Epithelial cell of prostate (primary cell): ENCODE measurements around the gene QKI.
"Not testable (repeated sequence)": the region's sequence is repeated elsewhere in the genome, so short reads cannot be mapped to it uniquely, and the experiment has no call there.

Source experiments
- DNase-seq: peaks from one replicate; pipeline ENCODE4 v3.0.0-alpha.2; 2011; ENCODE audit warnings: low read depth, low spot score
- H3K27ac ChIP-seq: fragments of 450-650 bp; 2 replicates; pipeline ENCODE4 v1.5.1; 2017; ENCODE audit warnings: mild to moderate bottlenecking

QKI gene

GRCh38 chr6:163469459-163469985, 55.0 kb downstream of the QKI start:
- DNase-seq, result no peak
- H3K27ac ChIP-seq, result no peak overlapping the region

GRCh38 chr6:163470611-163471010, 56.1 kb downstream of the QKI start:
- H3K27ac ChIP-seq, result no peak overlapping the region

GRCh38 chr6:163474581-163474980, 60.1 kb downstream of the QKI start:
- DNase-seq, result no peak
- no peak overlapping the region for H3K27ac ChIP-seq

More at GRCh38 chr6:163470611-163471010, 56.1 kb downstream of the QKI start:
- DNase-seq, result no peak

GRCh38 chr6:163476946-163477345, 62.4 kb downstream of the QKI start:
- H3K27ac ChIP-seq, DNase-seq: not testable (repeated sequence)

GRCh38 chr6:163483107-163483506, 68.6 kb downstream of the QKI start:
- H3K27ac ChIP-seq, result no peak overlapping the region
- no peak for DNase-seq

- DNase-seq, result no peak
- no peak overlapping the region for H3K27ac ChIP-seq
These were observed 70.9 kb downstream of the QKI start for GRCh38 chr6:163485388-163485851.

GRCh38 chr6:163486821-163487220, 72.3 kb downstream of the QKI start:
- no peak overlapping the region for H3K27ac ChIP-seq
- DNase-seq, result no peak

- H3K27ac ChIP-seq, result no peak overlapping the region
These were observed 73.1 kb downstream of the QKI start for GRCh38 chr6:163487606-163488005.

GRCh38 chr6:163489584-163489983, 75.1 kb downstream of the QKI start:
- DNase-seq, result no peak
- H3K27ac ChIP-seq, result no peak overlapping the region

More at GRCh38 chr6:163487606-163488005, 73.1 kb downstream of the QKI start:
- no peak for DNase-seq

GRCh38 chr6:163490826-163491577, 76.5 kb downstream of the QKI start:
- peak overlapping the region; percentile 26 for H3K27ac ChIP-seq

GRCh38 chr6:163491737-163492300, 77.3 kb downstream of the QKI start:
- H3K27ac ChIP-seq, result peak overlapping the region; percentile 26
- no peak for DNase-seq

More at GRCh38 chr6:163490826-163491577, 76.5 kb downstream of the QKI start:
- DNase-seq, result peak; percentile 27

GRCh38 chr6:163494279-163494727, 79.8 kb downstream of the QKI start:
- DNase-seq, result peak; percentile 5
- H3K27ac ChIP-seq, result no peak overlapping the region

GRCh38 chr6:163496205-163496604, 81.7 kb downstream of the QKI start:
- no peak overlapping the region for H3K27ac ChIP-seq

GRCh38 chr6:163500105-163500504, 85.6 kb downstream of the QKI start:
- H3K27ac ChIP-seq, result no peak overlapping the region
- DNase-seq, result no peak

More at GRCh38 chr6:163496205-163496604, 81.7 kb downstream of the QKI start:
- no peak for DNase-seq

GRCh38 chr6:163501026-163501425, 86.5 kb downstream of the QKI start:
- no peak for DNase-seq
- no peak overlapping the region for H3K27ac ChIP-seq

GRCh38 chr6:163501439-163501838, 86.9 kb downstream of the QKI start:
- DNase-seq, result no peak

GRCh38 chr6:163504984-163505640, 90.6 kb downstream of the QKI start:
- no peak for DNase-seq

More at GRCh38 chr6:163501439-163501838, 86.9 kb downstream of the QKI start:
- H3K27ac ChIP-seq, result no peak overlapping the region

GRCh38 chr6:163507965-163508364, 93.4 kb downstream of the QKI start:
- no peak for DNase-seq
- no peak overlapping the region for H3K27ac ChIP-seq

More at GRCh38 chr6:163504984-163505640, 90.6 kb downstream of the QKI start:
- H3K27ac ChIP-seq, result no peak overlapping the region

- no peak for DNase-seq
- H3K27ac ChIP-seq, result no peak overlapping the region
These were observed 98.5 kb downstream of the QKI start for GRCh38 chr6:163513003-163513402.

- no peak for DNase-seq
- H3K27ac ChIP-seq, result no peak overlapping the region
These were observed 99.2 kb downstream of the QKI start for GRCh38 chr6:163513570-163514166.
